NCI-H2227 (cell line): ENCODE data around the gene DUSP11.
"Not testable (repeated sequence)": the region's sequence is repeated elsewhere in the genome, so short reads cannot be mapped to it uniquely, and the experiment has no call there.

ENCODE experiments used
- DNase-seq: peaks from one replicate; lab custom pipeline; 2025; ENCODE audit not compliant: unreplicated experiment; lab: John Stamatoyannopoulos, UW

DUSP11 gene

GRCh38 chr2:73776381-73776780 is 3.5 kb downstream of the DUSP11 start:
- no peak for DNase-seq

GRCh38 chr2:73772819-73773218 is 7.1 kb downstream of the DUSP11 start:
- no peak for DNase-seq

GRCh38 chr2:73770725-73771124 is 9.2 kb downstream of the DUSP11 start:
- no peak for DNase-seq

GRCh38 chr2:73766994-73767393 is 12.9 kb downstream of the DUSP11 start:
- DNase-seq = no peak

- no peak for DNase-seq
Measured at GRCh38 chr2:73766349-73766748, 13.6 kb downstream of the DUSP11 start.

- DNase-seq = no peak
Measured at GRCh38 chr2:73764945-73765344, 15.0 kb downstream of the DUSP11 start.

- no peak for DNase-seq
Measured at GRCh38 chr2:73762571-73762970, 17.3 kb downstream of the DUSP11 start.

- DNase-seq = no peak
Measured at GRCh38 chr2:73759904-73760303, 20.0 kb downstream of the DUSP11 start.

GRCh38 chr2:73759285-73759764 is 20.6 kb downstream of the DUSP11 start:
- DNase-seq = no peak

GRCh38 chr2:73754332-73754731 is 25.6 kb downstream of the DUSP11 start:
- not testable (repeated sequence) for DNase-seq

- DNase-seq = no peak
Measured at GRCh38 chr2:73749314-73749713, 30.6 kb downstream of the DUSP11 start.

GRCh38 chr2:73746877-73747208 is 33.1 kb downstream of the DUSP11 start:
- DNase-seq = no peak

GRCh38 chr2:73746015-73746876 is 33.7 kb downstream of the DUSP11 start:
- no peak for DNase-seq

- DNase-seq = no peak
Measured at GRCh38 chr2:73740767-73741166, 39.1 kb downstream of the DUSP11 start.

GRCh38 chr2:73739101-73739500 is 40.8 kb downstream of the DUSP11 start:
- no peak for DNase-seq

GRCh38 chr2:73736855-73737779 is 42.8 kb downstream of the DUSP11 start, which contains the start of gene TPRKB:
TSS of gene TPRKB (minus strand) at chr2:73737345. CDS start at chr2:73734569, 2,776 bp downstream.
- peak; percentile 99 for DNase-seq

- DNase-seq = no peak
Measured at GRCh38 chr2:73736378-73736777, 43.5 kb downstream of the DUSP11 start.

- DNase-seq = no peak
Measured at GRCh38 chr2:73730810-73731209, 49.1 kb downstream of the DUSP11 start.

- DNase-seq = no peak
Measured at GRCh38 chr2:73728711-73729110, 51.2 kb downstream of the DUSP11 start.

- no peak for DNase-seq
Measured at GRCh38 chr2:73728043-73728442, 51.9 kb downstream of the DUSP11 start.

- DNase-seq = not testable (repeated sequence)
Measured at GRCh38 chr2:73726657-73727056, 53.2 kb downstream of the DUSP11 start.
